GM12873 (cell line): ENCODE data around the gene EIPR1.

Experiments used
- CTCF ChIP-seq: IDR thresholded peaks from 2 replicates; pipeline ENCODE4 v1.5.1; 2012; ENCODE audit warnings: low read depth, mild to moderate bottlenecking, moderate library complexity, low read length, control low read depth; ENCODE audit not compliant: insufficient read depth; ENCODE audit errors: missing control alignments

EIPR1 gene

GRCh38 chr2:3202926-3203325 is 174.7 kb downstream of the EIPR1 start:
- TF ChIP-seq CTCF: no peak

GRCh38 chr2:3201281-3201680 is 176.3 kb downstream of the EIPR1 start:
- TF ChIP-seq CTCF: no peak

- no peak for TF ChIP-seq CTCF
Observed at GRCh38 chr2:3200420-3200939, 177.1 kb downstream of the EIPR1 start.

DNA sequence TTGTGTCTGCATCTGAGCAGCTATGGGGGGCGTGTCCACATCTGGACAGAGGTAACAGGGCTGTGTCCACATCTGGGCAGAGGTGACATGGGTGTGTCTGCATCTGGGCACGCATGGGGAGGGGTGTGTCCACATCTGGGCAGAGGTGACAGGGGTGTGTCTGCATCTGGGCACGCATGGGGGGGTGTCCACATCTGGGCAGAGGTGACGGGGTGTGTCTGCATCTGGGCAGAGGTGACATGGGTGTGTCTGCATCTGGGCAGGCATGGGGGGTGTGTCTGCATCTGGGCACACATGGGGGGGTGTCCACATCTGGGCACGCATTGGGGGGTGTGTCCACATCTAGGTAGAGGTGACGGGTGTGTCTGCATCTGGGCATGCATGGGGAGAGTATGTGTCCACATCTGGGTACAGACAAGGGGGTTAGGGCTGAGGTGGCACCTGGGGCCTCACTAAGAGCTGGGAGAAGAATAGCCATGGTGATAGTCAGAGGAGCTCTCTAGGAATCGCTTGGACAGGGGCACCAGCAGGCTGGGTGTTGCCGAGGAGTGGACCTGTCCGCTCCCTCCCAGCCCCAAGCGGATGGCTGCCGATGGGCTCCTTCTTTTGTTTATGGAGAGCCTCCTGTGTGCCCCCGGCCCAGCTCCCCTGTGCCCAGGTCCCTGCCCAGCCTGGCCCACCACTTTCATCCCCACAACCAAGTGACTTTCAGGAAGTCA is 177.8 kb downstream of the EIPR1 start:
- no peak for TF ChIP-seq CTCF

DNA sequence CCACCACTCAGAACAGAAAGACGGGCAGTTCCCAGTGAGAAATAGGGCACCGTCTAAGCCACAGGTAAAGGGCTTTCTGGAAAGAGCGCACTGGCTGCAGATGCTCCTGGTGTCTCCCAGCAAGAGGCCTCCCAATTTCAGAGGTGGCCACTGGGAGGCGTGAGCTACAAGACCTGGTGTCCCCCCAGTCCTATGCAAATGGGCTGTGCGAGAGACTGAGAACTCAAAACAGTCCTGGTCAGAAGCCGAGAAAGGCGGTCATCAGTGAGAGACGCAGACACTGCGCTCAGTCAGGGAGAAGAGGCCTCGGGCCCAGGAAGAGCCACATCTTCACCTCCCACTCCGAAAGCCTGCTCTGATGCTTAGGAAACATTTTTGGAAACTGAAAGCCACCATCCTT is 179.5 kb downstream of the EIPR1 start:
- TF ChIP-seq CTCF: peak; percentile 47

DNA sequence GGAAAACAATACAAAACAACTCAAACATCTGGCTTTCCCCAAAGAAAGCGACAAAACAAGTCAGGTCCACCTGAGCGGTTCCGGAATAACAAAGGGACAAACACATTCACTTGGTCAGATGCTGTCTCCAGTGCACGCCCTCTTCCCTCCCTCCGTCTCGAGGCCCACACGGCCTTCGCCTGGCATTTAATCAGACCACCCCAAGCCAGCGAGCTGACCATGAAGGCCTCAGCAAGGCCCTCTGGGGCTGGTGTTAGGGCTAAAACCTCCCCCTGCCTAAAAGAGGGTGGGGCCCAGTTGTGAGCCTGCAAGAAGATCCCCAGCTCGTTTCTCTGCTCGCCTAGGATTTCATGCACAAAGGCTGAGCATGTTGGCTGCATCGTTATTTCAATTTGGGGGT is 180.3 kb downstream of the EIPR1 start:
- no peak for TF ChIP-seq CTCF

- no peak for TF ChIP-seq CTCF
Observed at GRCh38 chr2:3196716-3197115, 180.9 kb downstream of the EIPR1 start.
